ENCODE results near the gene FANCL. TPM values are rescaled to one million over a fixed set of nuclear protein-coding genes. Genes with fewer than 3 reads are reported as not detected.

FANCL gene
- total and polyA plus RNA-seq, 9 of the 15 experiments (the other 6 are each of a cell fraction or from before 2014, with no cell fraction given), result 36.7 to 120 (median 58.5) TPM

GRCh38 chr2:58240670-58241545 is at the start of gene FANCL (continued):
- TF ChIP-seq ZNF57 (CRISPR knock-in tag; IDR thresholded peaks at IDR 0.05) (no peak), FOXA1 (IDR thresholded peaks at IDR 0.05; ENCODE audit: borderline replicate concordance) (no peak), ZNF695 (CRISPR knock-in tag; IDR thresholded peaks at IDR 0.05) (no peak), KDM5B (IDR thresholded peaks at IDR 0.05; ENCODE audit: insufficient replicate concordance, low read depth, low read length) (peak; percentile 92), ZSCAN29 (IDR thresholded peaks at IDR 0.05) (no peak), ZBTB2 (IDR thresholded peaks at IDR 0.05) (peak; percentile 93), ZNF12 (CRISPR knock-in tag; IDR thresholded peaks at IDR 0.05) (0 out of 2 replicates have a peak, but pooled peaks have one; percentile 52), TRIM24 (IDR thresholded peaks at IDR 0.05) (peak; percentile 62 to 72), THRAP3 (IDR thresholded peaks at IDR 0.05; ENCODE audit: borderline replicate concordance) (no peak), BHLHE40 (IDR thresholded peaks at IDR 0.05; ENCODE audit: low read length) (no peak), NFE2 (IDR thresholded peaks at IDR 0.05; ENCODE audit: low read depth) (no peak), ZNF133 (CRISPR knock-in tag; IDR thresholded peaks at IDR 0.05) (no peak), EZH2 (IDR thresholded peaks at IDR 0.05; ENCODE audit: borderline replicate concordance, low read depth, low read length) (no peak), RBM15 (IDR thresholded peaks at IDR 0.05; ENCODE audit: insufficient read depth, low read length) (no peak), HNRNPLL (IDR thresholded peaks at IDR 0.05; ENCODE audit: low read depth, low read length, poor library complexity, severe bottlenecking) (peak; percentile 76)
- TF ChIP-seq, protein P1, sequence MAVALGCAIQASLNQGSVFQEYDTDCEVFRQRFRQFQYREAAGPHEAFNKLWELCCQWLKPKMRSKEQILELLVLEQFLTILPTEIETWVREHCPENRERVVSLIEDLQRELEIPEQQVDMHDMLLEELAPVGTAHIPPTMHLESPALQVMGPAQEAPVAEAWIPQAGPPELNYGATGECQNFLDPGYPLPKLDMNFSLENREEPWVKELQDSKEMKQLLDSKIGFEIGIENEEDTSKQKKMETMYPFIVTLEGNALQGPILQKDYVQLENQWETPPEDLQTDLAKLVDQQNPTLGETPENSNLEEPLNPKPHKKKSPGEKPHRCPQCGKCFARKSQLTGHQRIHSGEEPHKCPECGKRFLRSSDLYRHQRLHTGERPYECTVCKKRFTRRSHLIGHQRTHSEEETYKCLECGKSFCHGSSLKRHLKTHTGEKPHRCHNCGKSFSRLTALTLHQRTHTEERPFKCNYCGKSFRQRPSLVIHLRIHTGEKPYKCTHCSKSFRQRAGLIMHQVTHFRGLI (CRISPR knock-in tag; IDR thresholded peaks at IDR 0.05), result no peak
- TF ChIP-seq, protein P2, sequence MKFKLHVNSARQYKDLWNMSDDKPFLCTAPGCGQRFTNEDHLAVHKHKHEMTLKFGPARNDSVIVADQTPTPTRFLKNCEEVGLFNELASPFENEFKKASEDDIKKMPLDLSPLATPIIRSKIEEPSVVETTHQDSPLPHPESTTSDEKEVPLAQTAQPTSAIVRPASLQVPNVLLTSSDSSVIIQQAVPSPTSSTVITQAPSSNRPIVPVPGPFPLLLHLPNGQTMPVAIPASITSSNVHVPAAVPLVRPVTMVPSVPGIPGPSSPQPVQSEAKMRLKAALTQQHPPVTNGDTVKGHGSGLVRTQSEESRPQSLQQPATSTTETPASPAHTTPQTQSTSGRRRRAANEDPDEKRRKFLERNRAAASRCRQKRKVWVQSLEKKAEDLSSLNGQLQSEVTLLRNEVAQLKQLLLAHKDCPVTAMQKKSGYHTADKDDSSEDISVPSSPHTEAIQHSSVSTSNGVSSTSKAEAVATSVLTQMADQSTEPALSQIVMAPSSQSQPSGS (CRISPR knock-in tag; IDR thresholded peaks at IDR 0.05), result no peak
- TF ChIP-seq, protein P3, sequence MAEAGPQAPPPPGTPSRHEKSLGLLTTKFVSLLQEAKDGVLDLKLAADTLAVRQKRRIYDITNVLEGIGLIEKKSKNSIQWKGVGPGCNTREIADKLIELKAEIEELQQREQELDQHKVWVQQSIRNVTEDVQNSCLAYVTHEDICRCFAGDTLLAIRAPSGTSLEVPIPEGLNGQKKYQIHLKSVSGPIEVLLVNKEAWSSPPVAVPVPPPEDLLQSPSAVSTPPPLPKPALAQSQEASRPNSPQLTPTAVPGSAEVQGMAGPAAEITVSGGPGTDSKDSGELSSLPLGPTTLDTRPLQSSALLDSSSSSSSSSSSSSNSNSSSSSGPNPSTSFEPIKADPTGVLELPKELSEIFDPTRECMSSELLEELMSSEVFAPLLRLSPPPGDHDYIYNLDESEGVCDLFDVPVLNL (CRISPR knock-in tag; IDR thresholded peaks at IDR 0.05; ENCODE audit: low read depth), result peak; percentile 84
- TF ChIP-seq, protein P4, sequence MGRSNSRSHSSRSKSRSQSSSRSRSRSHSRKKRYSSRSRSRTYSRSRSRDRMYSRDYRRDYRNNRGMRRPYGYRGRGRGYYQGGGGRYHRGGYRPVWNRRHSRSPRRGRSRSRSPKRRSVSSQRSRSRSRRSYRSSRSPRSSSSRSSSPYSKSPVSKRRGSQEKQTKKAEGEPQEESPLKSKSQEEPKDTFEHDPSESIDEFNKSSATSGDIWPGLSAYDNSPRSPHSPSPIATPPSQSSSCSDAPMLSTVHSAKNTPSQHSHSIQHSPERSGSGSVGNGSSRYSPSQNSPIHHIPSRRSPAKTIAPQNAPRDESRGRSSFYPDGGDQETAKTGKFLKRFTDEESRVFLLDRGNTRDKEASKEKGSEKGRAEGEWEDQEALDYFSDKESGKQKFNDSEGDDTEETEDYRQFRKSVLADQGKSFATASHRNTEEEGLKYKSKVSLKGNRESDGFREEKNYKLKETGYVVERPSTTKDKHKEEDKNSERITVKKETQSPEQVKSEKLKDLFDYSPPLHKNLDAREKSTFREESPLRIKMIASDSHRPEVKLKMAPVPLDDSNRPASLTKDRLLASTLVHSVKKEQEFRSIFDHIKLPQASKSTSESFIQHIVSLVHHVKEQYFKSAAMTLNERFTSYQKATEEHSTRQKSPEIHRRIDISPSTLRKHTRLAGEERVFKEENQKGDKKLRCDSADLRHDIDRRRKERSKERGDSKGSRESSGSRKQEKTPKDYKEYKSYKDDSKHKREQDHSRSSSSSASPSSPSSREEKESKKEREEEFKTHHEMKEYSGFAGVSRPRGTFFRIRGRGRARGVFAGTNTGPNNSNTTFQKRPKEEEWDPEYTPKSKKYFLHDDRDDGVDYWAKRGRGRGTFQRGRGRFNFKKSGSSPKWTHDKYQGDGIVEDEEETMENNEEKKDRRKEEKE (IDR thresholded peaks at IDR 0.05; ENCODE audit: borderline replicate concordance in 1 of 2, control insufficient read depth in 1 of 2, low read depth in 2 of 2, low read length in 1 of 2), result peak in 1 of 2 experiments; percentile 65; a peak in 1 of 4 replicates

All from K562 (cell line).